COLO829 (cell line): Measurements from ENCODE around the gene SSBP3.

Experiments used
- DNase-seq: peaks from one replicate; pipeline ENCODE4 v3.0.0; 2012; ENCODE audit warnings: low spot score

The SSBP3 gene

GRCh38 chr1:54263601-54264226, 142.5 kb downstream of the SSBP3 start:
- DNase-seq: no peak

GRCh38 chr1:54262244-54262643, 143.9 kb downstream of the SSBP3 start:
- DNase-seq: no peak

GRCh38 chr1:54260810-54261209, 145.4 kb downstream of the SSBP3 start:
- DNase-seq: no peak

GRCh38 chr1:54259546-54260140, 146.6 kb downstream of the SSBP3 start:
- no peak for DNase-seq

GRCh38 chr1:54257876-54258275, 148.3 kb downstream of the SSBP3 start:
- DNase-seq: no peak

- DNase-seq: no peak
Measured at GRCh38 chr1:54257346-54257620, 148.9 kb downstream of the SSBP3 start.

GRCh38 chr1:54256522-54257345, 149.5 kb downstream of the SSBP3 start:
- DNase-seq: no peak

- no peak for DNase-seq
Measured at GRCh38 chr1:54255026-54255702, 151.0 kb downstream of the SSBP3 start.

- DNase-seq: no peak
Measured at GRCh38 chr1:54254055-54254454, 152.1 kb downstream of the SSBP3 start.

- DNase-seq: no peak
Measured at GRCh38 chr1:54253480-54253879, 152.7 kb downstream of the SSBP3 start.

GRCh38 chr1:54252371-54252936, 153.7 kb downstream of the SSBP3 start:
- DNase-seq: no peak

GRCh38 chr1:54250670-54251069, 155.5 kb downstream of the SSBP3 start:
- DNase-seq: no peak

- DNase-seq: peak; percentile 84
Measured at GRCh38 chr1:54249819-54250435, 156.3 kb downstream of the SSBP3 start.

- DNase-seq: no peak
Measured at GRCh38 chr1:54248966-54249365, 157.2 kb downstream of the SSBP3 start.

GRCh38 chr1:54247863-54248515, 158.2 kb downstream of the SSBP3 start:
- DNase-seq: no peak

- no peak for DNase-seq
Measured at GRCh38 chr1:54246116-54246721, 160.0 kb downstream of the SSBP3 start.

GRCh38 chr1:54245501-54245900, 160.7 kb downstream of the SSBP3 start:
- no peak for DNase-seq

- no peak for DNase-seq
Measured at GRCh38 chr1:54244655-54245054, 161.5 kb downstream of the SSBP3 start.

GRCh38 chr1:54243022-54243421, 163.2 kb downstream of the SSBP3 start:
- DNase-seq: no peak

GRCh38 chr1:54241364-54241763, 164.8 kb downstream of the SSBP3 start:
- DNase-seq: no peak

- no peak for DNase-seq
Measured at GRCh38 chr1:54240741-54241335, 165.4 kb downstream of the SSBP3 start.
